ENCODE data around the gene CST3. TPM values are rescaled to one million over a fixed set of nuclear protein-coding genes. Genes with fewer than 3 reads are reported as not detected.

The CST3 gene
- total and polyA plus RNA-seq, 7 donors, result 344 to 1,250 (median 693) TPM

GRCh38 chr20:23641936-23642751 is 4.4 kb upstream of the CST3 start:
- intact Hi-C loops (cut with DNase I), result no loop called here
- Histone ChIP-seq H3K4me3 (no peak overlapping the region), H3K4me1 (peaks cover 0 to 21% (median 16%) of the 10 kb centered on the region in 4 donors), H3K36me3 (no peaks in the 10 kb centered on the region), H3K9me3 (no peaks in the 10 kb centered on the region), H3K27ac (peak overlapping the region; percentile 39 to 78 (median 69)), H3K27me3 (no peaks in the 10 kb centered on the region)
- DNase-seq, result peak; percentile 84
- peak in 2 of 4 donors; percentile 9 to 12 for TF ChIP-seq EP300 (IDR thresholded peaks at IDR 0.05)
- TF ChIP-seq, protein P1, sequence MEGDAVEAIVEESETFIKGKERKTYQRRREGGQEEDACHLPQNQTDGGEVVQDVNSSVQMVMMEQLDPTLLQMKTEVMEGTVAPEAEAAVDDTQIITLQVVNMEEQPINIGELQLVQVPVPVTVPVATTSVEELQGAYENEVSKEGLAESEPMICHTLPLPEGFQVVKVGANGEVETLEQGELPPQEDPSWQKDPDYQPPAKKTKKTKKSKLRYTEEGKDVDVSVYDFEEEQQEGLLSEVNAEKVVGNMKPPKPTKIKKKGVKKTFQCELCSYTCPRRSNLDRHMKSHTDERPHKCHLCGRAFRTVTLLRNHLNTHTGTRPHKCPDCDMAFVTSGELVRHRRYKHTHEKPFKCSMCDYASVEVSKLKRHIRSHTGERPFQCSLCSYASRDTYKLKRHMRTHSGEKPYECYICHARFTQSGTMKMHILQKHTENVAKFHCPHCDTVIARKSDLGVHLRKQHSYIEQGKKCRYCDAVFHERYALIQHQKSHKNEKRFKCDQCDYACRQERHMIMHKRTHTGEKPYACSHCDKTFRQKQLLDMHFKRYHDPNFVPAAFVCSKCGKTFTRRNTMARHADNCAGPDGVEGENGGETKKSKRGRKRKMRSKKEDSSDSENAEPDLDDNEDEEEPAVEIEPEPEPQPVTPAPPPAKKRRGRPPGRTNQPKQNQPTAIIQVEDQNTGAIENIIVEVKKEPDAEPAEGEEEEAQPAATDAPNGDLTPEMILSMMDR (IDR thresholded peaks at IDR 0.05), result no peak
- TF ChIP-seq POLR2AphosphoS5 (IDR thresholded peaks at IDR 0.05), result peak in 3 of 4 donors; percentile 37 to 68 (median 50)
- WGBS, 2 donors, result 72 to 81% methylated on average over 12 of the region's 12 CpGs

DNA sequence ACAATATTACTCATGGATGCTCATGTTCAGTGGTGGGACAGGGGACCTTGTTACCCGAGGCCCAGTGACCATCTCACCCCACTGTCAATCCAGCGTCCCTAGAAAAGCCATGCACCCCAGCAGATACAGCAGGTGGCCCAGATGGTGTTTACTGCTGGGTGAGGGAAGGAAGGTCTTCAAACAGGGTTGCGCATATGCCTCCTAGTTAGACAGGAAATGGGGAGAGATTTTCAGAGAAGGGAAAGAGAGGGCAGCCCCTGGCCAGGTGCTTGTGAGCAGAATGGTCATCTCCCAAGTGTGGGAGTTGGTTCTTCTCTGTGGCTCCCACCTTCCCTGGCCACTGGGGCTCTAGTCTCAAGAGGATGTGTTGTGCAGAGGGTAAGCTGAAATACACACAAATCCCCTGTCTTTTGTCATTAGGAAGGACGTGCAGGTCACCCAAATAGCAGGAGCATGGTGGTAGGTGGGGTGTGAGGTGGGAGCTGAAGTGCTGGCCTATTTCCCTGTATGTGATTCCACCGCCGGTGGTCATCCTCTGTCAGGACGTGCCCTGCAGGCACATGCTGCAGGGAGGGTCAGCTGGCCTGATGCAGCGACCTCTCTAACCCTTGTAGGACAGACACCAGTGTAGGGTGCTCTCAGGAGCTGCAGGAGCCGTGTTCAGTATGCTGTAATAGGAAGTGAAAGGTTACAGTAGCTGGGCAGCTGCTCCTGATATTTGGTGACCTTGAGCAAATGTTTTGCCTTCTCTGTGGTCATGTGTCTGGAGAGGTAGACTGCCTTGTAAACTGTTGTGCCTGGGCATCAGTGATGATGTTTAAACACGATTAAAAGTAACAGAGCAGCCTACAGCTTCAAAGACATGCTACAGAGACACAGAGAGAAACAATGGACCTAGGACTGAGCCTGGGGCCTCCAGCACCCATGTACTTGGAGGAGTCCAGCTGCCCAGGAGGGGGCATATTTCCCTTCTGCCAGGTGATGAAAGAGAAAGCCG is 3.2 kb upstream of the CST3 start:
- H3K4me3 ChIP-seq, result no peak overlapping the region
- TF ChIP-seq, protein P1 (IDR thresholded peaks at IDR 0.05), result no peak
- TF ChIP-seq POLR2AphosphoS5 (IDR thresholded peaks at IDR 0.05), result no peak
- TF ChIP-seq EP300 (IDR thresholded peaks at IDR 0.05), result no peak
- no peak for TF ChIP-seq POLR2A (IDR thresholded peaks at IDR 0.05)
- H3K27me3 ChIP-seq, result no peaks in the 10 kb centered on the region
- H3K27ac ChIP-seq, result peak overlapping the region in 3 of 4 donors; percentile 62 to 78 (median 76)
- WGBS, 2 donors, result 72 to 82% methylated on average over 11 of the region's 11 CpGs
- peaks cover 0 to 32% (median 25%) of the 10 kb centered on the region in 4 donors for H3K4me1 ChIP-seq
- no peaks in the 10 kb centered on the region for H3K9me3 ChIP-seq
- DNase-seq, result no peak
- no peaks in the 10 kb centered on the region for H3K36me3 ChIP-seq
- intact Hi-C loops (cut with DNase I), result no loop called here

- Histone ChIP-seq H3K4me3 (no peak overlapping the region), H3K9me3 (no peaks in the 10 kb centered on the region), H3K36me3 (peaks cover 0 to 2% (median 0%) of the 10 kb centered on the region in 4 donors), H3K4me1 (peaks cover 0 to 40% (median 33%) of the 10 kb centered on the region in 4 donors), H3K27me3 (no peaks in the 10 kb centered on the region), H3K27ac (peak overlapping the region in 1 of 4 donors; percentile 78)
- TF ChIP-seq EP300 (IDR thresholded peaks at IDR 0.05), result no peak
- TF ChIP-seq POLR2A (IDR thresholded peaks at IDR 0.05), result no peak
- no peak for TF ChIP-seq POLR2AphosphoS5 (IDR thresholded peaks at IDR 0.05)
- TF ChIP-seq, protein P1 (IDR thresholded peaks at IDR 0.05), result no peak
- intact Hi-C loops (cut with DNase I), result no loop called here
- no peak for DNase-seq
- 78 to 87% methylated on average over 8 of the region's 8 CpGs for WGBS, 2 donors
These were observed 2.4 kb upstream of the CST3 start for GRCh38 chr20:23640018-23640601.

- Histone ChIP-seq H3K4me3 (no peak overlapping the region), H3K27ac (peak overlapping the region in 1 of 4 donors; percentile 78), H3K9me3 (no peaks in the 10 kb centered on the region), H3K36me3 (peaks cover 0 to 8% (median under 1%) of the 10 kb centered on the region in 4 donors), H3K27me3 (no peaks in the 10 kb centered on the region), H3K4me1 (peaks cover 0 to 46% (median 39%) of the 10 kb centered on the region in 4 donors)
- WGBS, 2 donors, result 46 to 75% methylated on average over 8 of the region's 8 CpGs
- TF ChIP-seq POLR2AphosphoS5 (IDR thresholded peaks at IDR 0.05) (no peak), POLR2A (IDR thresholded peaks at IDR 0.05) (no peak), EP300 (IDR thresholded peaks at IDR 0.05) (no peak)
- TF ChIP-seq, protein P1 (IDR thresholded peaks at IDR 0.05), result no peak
- DNase-seq, result no peak
- intact Hi-C loops (cut with DNase I), result loop anchor here (5.0 to 10.0 kb wide), 2 partner anchors 277 to 1405 kb away; partner anchors contain the start of gene GZF1
These were observed 1.8 kb upstream of the CST3 start for GRCh38 chr20:23639490-23639958.
